ENCODE data around the gene ZNF621. TPM values are rescaled to one million over a fixed set of nuclear protein-coding genes. Genes with fewer than 3 reads are reported as not detected.

The ZNF621 gene
- total and polyA plus RNA-seq, 2 of the 8 experiments (the other 6 are each of a cell fraction or from before 2014, with no cell fraction given): 10.9 to 15.4 TPM

DNA sequence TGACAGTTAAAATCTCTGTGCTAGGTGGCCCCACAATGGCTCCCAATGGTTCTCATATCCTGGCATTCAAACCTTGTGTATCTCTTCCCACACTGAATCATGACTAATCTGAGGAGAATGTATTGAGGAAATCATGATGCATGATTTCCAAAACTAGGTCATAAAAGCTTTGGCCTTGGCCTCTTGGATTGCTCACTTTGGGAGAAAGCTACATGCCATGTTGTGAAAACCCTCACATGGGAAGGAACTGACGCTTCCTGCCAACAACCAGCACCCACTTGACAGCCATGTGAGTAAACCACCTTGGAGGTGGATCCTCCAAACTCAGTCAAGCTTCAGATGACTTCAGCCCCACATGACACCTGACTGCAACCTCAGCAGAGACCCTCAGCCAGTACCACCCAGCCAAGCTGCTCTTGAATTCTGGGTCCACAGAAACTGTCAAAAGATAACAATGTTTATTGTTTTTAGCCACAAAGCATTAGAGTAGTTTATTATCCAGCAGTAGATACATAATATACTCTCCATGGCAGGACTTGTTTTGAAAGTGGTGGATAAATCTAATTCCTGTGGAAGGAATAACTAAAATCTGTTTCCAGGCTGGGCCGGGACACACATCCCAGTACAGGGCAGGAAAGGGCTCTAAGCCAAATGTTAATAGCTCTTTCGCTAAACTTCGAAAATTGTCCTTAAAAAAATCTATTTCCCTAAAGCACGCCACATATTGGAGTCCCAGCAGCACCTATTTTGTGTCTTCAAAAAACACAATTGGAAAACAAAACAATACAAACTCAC, 19.9 kb upstream of the ZNF621 start:
- no peaks in the 10 kb centered on the region for H4K20me1 ChIP-seq (replicated peaks in 1 of 2; ENCODE audit: control insufficient read depth in 1 of 2, insufficient read depth in 2 of 2, low read length in 2 of 2)
- no peak overlapping the region for H3K27ac ChIP-seq (ENCODE audit: low read depth, low read length)
- H2BK15ac ChIP-seq (ENCODE audit: low read length): no peak overlapping the region
- POLR2A ChIA-PET (ENCODE audit: partially characterized antibody): interaction anchor here (0.9 to 3.8 kb wide), 16 partner anchors 10 to 177 kb away, joined by 3 to 78 read pairs (median 6); partner anchors contain the start of genes RPL14, ZNF619 and ZNF621
- no peak overlapping the region for H3K23ac ChIP-seq (ENCODE audit: insufficient read length)
- no peak overlapping the region for H2BK12ac ChIP-seq (ENCODE audit: low read depth, low read length)
- no peak overlapping the region for H3K14ac ChIP-seq (ENCODE audit: insufficient read length)
- H4K91ac ChIP-seq (replicated peaks; ENCODE audit: insufficient read length, low read length): no peak overlapping the region
- WGBS, 2 experiments (ENCODE audit: extremely low coverage in 1 of 2, insufficient coverage in 1 of 2, insufficient read length in 1 of 2, insufficient replicate concordance in 2 of 2, low coverage in 1 of 2, low lambda C conversion rate in 2 of 2, missing lambda C conversion rate in 1 of 2): 87% methylated on average over 5 of the region's 5 CpGs; no CpG with 5 or more reads in 1 of the 2 experiments
- no peak overlapping the region for H2BK20ac ChIP-seq (ENCODE audit: low read length)
- no peak overlapping the region for H2BK120ac ChIP-seq (replicated peaks; ENCODE audit: low read depth, low read length)
- H2AK5ac ChIP-seq (ENCODE audit: low read depth, low read length): no peak overlapping the region
- H3K23me2 ChIP-seq (ENCODE audit: low read depth, low read length): 0 out of 2 replicates have a peak, but pooled peaks cover 3% of the 10 kb centered on the region
- no peak overlapping the region; the same call in 1 of the 2 replicates for H4K8ac ChIP-seq (ENCODE audit: extremely low read depth, insufficient read depth, low read length)
- H3K56ac ChIP-seq (replicated peaks; ENCODE audit: insufficient read length, low read depth, low read length): no peak overlapping the region
- DNase-seq (ENCODE audit: low read depth in 1 of 2, low spot score in 2 of 2) (no peak), FAIRE-seq (no peak)
- H3K4me2 ChIP-seq (ENCODE audit: insufficient read depth in 1 of 2, low read depth in 2 of 2, low read length in 2 of 2): peak overlapping the region; percentile 71 to 73; a peak in 3 of 4 replicates
- no peak overlapping the region for H3K4ac ChIP-seq (replicated peaks; ENCODE audit: insufficient read length, low read depth, low read length)
- no peak overlapping the region for H2BK5ac ChIP-seq (ENCODE audit: low read depth, low read length)
- no peak overlapping the region for H4K5ac ChIP-seq (ENCODE audit: insufficient read length, low read depth, low read length)
- no peak overlapping the region; a peak in 1 of 7 replicates for H3K9ac ChIP-seq (replicated peaks in 1 of 4; ENCODE audit: extremely low read depth in 1 of 4, low read depth in 3 of 4, low read length in 3 of 4)
- H3K79me2 ChIP-seq (ENCODE audit: control insufficient read depth in 1 of 2, insufficient read depth in 2 of 2, low read length in 2 of 2): peaks cover 0 to 26% of the 10 kb centered on the region in 2 experiments; a peak in 2 of 4 replicates
- peak overlapping the region in 1 of 4 experiments; percentile 95; a peak in 4 of 8 replicates for H3K4me3 ChIP-seq (ENCODE audit: extremely low read depth in 1 of 4, insufficient read depth in 2 of 4, low read depth in 3 of 4, low read length in 4 of 4)
- H3K9me3 ChIP-seq (ENCODE audit: insufficient read depth in 2 of 2, low read depth in 1 of 2, low read length in 1 of 2): no peaks in the 10 kb centered on the region
- peak overlapping the region; percentile 96; the same call in 1 of the 2 replicates for H2AFZ ChIP-seq (ENCODE audit: low read length)
- H3K4me1 ChIP-seq (replicated peaks in 1 of 4; ENCODE audit: control insufficient read depth in 3 of 4, insufficient read depth in 4 of 4, low read length in 3 of 4): no peaks in the 10 kb centered on the region; a peak in 2 of 7 replicates
- H3K79me1 ChIP-seq (ENCODE audit: low read depth, low read length): no peaks in the 10 kb centered on the region; the same call in 1 of the 2 replicates
- H3K36me3 ChIP-seq (ENCODE audit: control insufficient read depth in 2 of 4, insufficient read depth in 4 of 4, low read length in 3 of 4): peaks cover 0 to 12% (median 2%) of the 10 kb centered on the region in 4 experiments; a peak in 4 of 8 replicates
- H3K18ac ChIP-seq (ENCODE audit: extremely low read depth, low read length): no peak overlapping the region
- CTCF ChIA-PET (ENCODE audit: partially characterized antibody): interaction anchor here (0.6 to 2.7 kb wide), 7 partner anchors 9 to 312 kb away, joined by 3 to 17 read pairs (median 6); partner anchors contain the start of gene ZNF621
- H3K27me3 ChIP-seq (replicated peaks in 1 of 4; ENCODE audit: control insufficient read depth in 3 of 4, extremely low read depth in 1 of 4, insufficient read depth in 3 of 4, low read length in 3 of 4): no peaks in the 10 kb centered on the region
- TF ChIP-seq CHD1 (IDR thresholded peaks at IDR 0.05; ENCODE audit: low read depth, low read length) (no peak), KDM1A (IDR thresholded peaks at IDR 0.05; ENCODE audit: borderline replicate concordance, low read length) (no peak), SIRT6 (IDR thresholded peaks at IDR 0.05; ENCODE audit: low read length) (no peak), BCL11A (IDR thresholded peaks at IDR 0.05; ENCODE audit: low read depth in 2 of 2, low read length in 2 of 2) (no peak), NANOG (IDR thresholded peaks at IDR 0.05; ENCODE audit: insufficient read depth, low read depth, low read length, poor library complexity, severe bottlenecking) (no peak), RFX5 (IDR thresholded peaks at IDR 0.05; ENCODE audit: borderline replicate concordance, low read depth, low read length) (no peak), SIN3A (conservative IDR thresholded peaks at IDR 0.05 in 1 of 2, IDR thresholded peaks at IDR 0.05 in 1 of 2; ENCODE audit: low read depth in 1 of 2, low read length in 2 of 2) (no peak), TEAD4 (IDR thresholded peaks at IDR 0.05; ENCODE audit: low read depth, low read length) (no peak), RXRA (IDR thresholded peaks at IDR 0.05; ENCODE audit: insufficient read depth, low read depth, low read length) (no peak)

Data from H1 (cell line).